GM13977 (cell line): ENCODE results near the gene TUT7.

Experiments used
- DNase-seq: peaks from one replicate; pipeline ENCODE4 v3.0.0; 2012; ENCODE audit warnings: low spot score
- in situ Hi-C: fragments of 300-500 bp; cut with MboI; formaldehyde crosslinking; loops from one replicate; pipeline ENCODE4 v1.12.0; 2022; ENCODE audit warnings: low sequenced_read_pairs, low pct_unique_long_range_greater_than_20kb, mixed read lengths, inconsistent platforms; ENCODE audit not compliant: unreplicated experiment
- TF ChIP-seq, protein P1 (sequence below): IDR thresholded peaks from 2 replicates; pipeline ENCODE4 v1.5.1; 2012; ENCODE audit warnings: mild to moderate bottlenecking, control low read depth; ENCODE audit not compliant: insufficient read depth; ENCODE audit errors: extremely low read depth, missing control alignments

Gene TUT7

GRCh38 chr9:86355814-86356213, 1.6 kb upstream of the TUT7 start:
- no peak for DNase-seq
- TF ChIP-seq, protein P1, sequence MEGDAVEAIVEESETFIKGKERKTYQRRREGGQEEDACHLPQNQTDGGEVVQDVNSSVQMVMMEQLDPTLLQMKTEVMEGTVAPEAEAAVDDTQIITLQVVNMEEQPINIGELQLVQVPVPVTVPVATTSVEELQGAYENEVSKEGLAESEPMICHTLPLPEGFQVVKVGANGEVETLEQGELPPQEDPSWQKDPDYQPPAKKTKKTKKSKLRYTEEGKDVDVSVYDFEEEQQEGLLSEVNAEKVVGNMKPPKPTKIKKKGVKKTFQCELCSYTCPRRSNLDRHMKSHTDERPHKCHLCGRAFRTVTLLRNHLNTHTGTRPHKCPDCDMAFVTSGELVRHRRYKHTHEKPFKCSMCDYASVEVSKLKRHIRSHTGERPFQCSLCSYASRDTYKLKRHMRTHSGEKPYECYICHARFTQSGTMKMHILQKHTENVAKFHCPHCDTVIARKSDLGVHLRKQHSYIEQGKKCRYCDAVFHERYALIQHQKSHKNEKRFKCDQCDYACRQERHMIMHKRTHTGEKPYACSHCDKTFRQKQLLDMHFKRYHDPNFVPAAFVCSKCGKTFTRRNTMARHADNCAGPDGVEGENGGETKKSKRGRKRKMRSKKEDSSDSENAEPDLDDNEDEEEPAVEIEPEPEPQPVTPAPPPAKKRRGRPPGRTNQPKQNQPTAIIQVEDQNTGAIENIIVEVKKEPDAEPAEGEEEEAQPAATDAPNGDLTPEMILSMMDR: no peak

DNA sequence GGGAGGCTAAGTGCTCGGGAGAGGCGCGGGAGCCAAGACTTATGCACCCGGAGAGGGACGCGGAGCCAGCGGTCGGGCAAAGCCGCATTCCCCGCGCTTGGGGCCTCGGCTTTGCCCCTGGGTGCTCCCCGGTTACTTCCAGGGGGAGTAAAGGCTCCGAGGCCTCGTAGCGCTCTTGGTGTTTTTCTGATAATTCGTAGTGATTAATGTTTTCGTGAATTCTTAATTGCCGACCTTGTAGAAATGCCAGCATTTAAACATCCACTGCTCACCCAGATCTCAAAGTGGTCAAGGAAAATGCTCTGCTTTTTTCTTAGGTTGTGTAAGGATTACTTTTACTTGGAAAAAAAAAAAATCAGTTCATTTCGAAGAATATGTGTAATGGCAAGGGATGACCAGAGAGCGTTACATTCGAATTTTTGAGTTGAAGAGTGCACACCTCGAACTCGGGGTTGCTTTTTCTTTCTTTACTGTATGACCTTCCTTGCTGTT, 654 bp upstream of the TUT7 start:
- no peak for DNase-seq
- TF ChIP-seq, protein P1: no peak
- in situ Hi-C loops: no loop called here

More at GRCh38 chr9:86355814-86356213, 1.6 kb upstream of the TUT7 start:
- in situ Hi-C loops: no loop called here

DNA sequence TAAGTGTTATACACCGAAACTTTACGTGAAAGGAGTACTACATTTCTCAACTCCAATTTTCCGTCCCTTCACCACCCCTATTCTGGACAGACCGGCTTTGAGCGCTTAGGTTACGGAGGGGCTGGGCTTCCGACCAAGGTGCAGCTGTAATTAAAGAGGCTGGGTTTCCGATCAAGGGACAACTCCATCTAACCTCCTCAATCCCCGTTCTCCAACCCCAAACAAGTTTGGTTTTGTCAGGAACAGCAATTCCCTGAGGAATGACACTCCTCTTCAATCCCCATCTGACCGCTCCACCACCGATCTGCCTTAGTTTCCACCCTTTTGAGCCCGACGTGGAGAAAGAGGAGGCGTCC, 577 bp downstream of the TUT7 start:
- in situ Hi-C loops: no loop called here
- peak; percentile 27 for DNase-seq
- TF ChIP-seq, protein P1: no peak

DNA sequence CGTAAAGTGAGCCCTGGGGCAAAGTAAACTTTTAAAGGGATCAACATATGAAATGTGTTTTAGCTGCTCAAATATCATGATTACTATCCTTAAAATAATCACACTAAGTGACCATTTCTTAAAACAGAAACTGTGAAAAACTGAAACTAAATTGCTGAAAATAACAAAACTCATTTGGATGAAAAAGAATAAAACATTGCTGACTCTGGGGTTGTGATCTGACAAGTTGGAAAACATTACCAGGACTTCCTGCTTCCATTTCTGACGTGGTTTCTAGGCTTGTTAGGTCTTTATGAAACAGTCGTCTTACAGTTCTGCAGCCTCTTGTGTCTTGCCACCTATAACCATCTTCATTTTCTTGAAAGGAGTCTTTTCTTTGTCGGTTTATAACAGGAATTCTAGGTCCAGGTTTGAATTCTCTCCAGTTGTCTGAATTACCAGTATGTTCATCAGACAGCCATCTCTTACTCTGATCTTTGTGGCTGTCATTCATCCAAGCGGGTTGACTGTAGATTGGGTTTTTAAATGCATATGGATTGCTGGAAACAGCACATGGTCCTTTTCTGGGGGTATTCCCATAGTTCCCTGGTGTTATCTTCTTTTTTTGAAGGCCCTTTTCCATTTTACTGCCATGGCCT, 1.7 kb downstream of the TUT7 start:
- no peak for DNase-seq
- in situ Hi-C loops: no loop called here
- TF ChIP-seq, protein P1: no peak

GRCh38 chr9:86351880-86352279, 2.3 kb downstream of the TUT7 start:
- peak; percentile 26 for DNase-seq
- in situ Hi-C loops: no loop called here
- TF ChIP-seq, protein P1: no peak

DNA sequence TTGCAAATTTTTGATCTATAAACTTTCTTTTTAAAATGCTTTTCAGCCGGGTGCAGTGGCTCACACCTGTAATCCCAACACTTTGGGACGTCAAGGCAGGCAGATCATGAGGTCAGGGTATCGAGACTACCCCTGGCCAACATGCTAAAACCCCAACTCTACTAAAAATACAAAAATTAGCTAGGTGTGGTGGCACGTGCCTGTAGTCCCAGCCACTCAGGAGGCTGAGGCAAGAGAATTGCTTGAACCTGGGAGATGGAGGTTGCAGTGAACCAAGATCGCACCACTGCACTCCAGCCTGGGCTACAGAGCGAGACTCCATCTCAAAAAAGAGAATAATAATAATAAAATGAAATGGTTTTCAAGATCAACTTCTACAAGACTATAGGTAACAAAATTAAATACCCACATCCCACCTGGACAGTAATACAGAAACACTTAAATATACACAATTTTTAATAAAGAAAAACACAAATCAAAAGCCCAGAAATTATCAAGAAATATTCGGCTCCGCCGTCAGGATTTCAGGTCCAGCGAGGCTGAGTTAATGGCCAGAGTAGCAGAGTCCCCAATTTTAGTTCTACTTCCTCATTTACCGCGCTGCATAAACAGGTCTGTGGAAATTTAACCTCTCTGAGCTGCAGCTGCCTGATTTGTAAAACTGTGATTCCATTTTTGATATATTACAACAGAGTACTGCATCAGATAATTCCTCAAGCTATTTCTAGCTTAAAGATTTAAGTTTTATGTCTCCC, 4.0 kb downstream of the TUT7 start:
- TF ChIP-seq, protein P1: no peak

More for the DNA sequence above, 4.0 kb downstream of the TUT7 start:
- in situ Hi-C loops: no loop called here
- DNase-seq: no peak
